ENCODE measurements around the gene OR4C45. TPM values are rescaled to one million over a fixed set of nuclear protein-coding genes. Genes with fewer than 3 reads are reported as not detected.

The OR4C45 gene
- total and polyA plus RNA-seq, 2 of the 8 experiments (the other 6 are each of a cell fraction or from before 2014, with no cell fraction given): not detected

GRCh38 chr11:50070389-50070788 is 37.7 kb downstream of the OR4C45 start:
- Histone ChIP-seq H3K79me1 (ENCODE audit: low read depth, low read length) (no peaks in the 10 kb centered on the region), H3K23me2 (ENCODE audit: low read depth, low read length) (no peaks in the 10 kb centered on the region), H3K14ac (ENCODE audit: insufficient read length) (no peak overlapping the region), H2AK5ac (ENCODE audit: low read depth, low read length) (no peak overlapping the region), H3K9me3 (ENCODE audit: insufficient read depth in 2 of 2, low read depth in 1 of 2, low read length in 1 of 2) (peaks cover 74 to 84% of the 10 kb centered on the region in 2 experiments), H3K79me2 (ENCODE audit: control insufficient read depth in 1 of 2, insufficient read depth in 2 of 2, low read length in 2 of 2) (no peaks in the 10 kb centered on the region), H2BK12ac (ENCODE audit: low read depth, low read length) (no peak overlapping the region), H2BK20ac (ENCODE audit: low read length) (no peak overlapping the region), H3K4ac (replicated peaks; ENCODE audit: insufficient read length, low read depth, low read length) (no peak overlapping the region), H3K56ac (replicated peaks; ENCODE audit: insufficient read length, low read depth, low read length) (no peak overlapping the region), H3K23ac (ENCODE audit: insufficient read length) (no peak overlapping the region), H4K20me1 (replicated peaks in 1 of 2; ENCODE audit: control insufficient read depth in 1 of 2, insufficient read depth in 2 of 2, low read length in 2 of 2) (no peaks in the 10 kb centered on the region), H3K27ac (ENCODE audit: low read depth, low read length) (no peak overlapping the region), H4K91ac (replicated peaks; ENCODE audit: insufficient read length, low read length) (no peak overlapping the region), H3K36me3 (ENCODE audit: control insufficient read depth in 2 of 4, insufficient read depth in 4 of 4, low read length in 3 of 4) (no peaks in the 10 kb centered on the region), H4K8ac (ENCODE audit: extremely low read depth, insufficient read depth, low read length) (no peak overlapping the region), H3K27me3 (replicated peaks in 1 of 4; ENCODE audit: control insufficient read depth in 3 of 4, extremely low read depth in 1 of 4, insufficient read depth in 3 of 4, low read length in 3 of 4) (no peaks in the 10 kb centered on the region), H2AFZ (ENCODE audit: low read length) (no peak overlapping the region), H3K4me3 (ENCODE audit: extremely low read depth in 1 of 4, insufficient read depth in 2 of 4, low read depth in 3 of 4, low read length in 4 of 4) (no peak overlapping the region), H2BK5ac (ENCODE audit: low read depth, low read length) (no peak overlapping the region), H4K5ac (ENCODE audit: insufficient read length, low read depth, low read length) (no peak overlapping the region), H3K18ac (ENCODE audit: extremely low read depth, low read length) (no peak overlapping the region), H3K4me2 (ENCODE audit: insufficient read depth in 1 of 2, low read depth in 2 of 2, low read length in 2 of 2) (no peak overlapping the region), H3K9ac (replicated peaks in 1 of 4; ENCODE audit: extremely low read depth in 1 of 4, low read depth in 3 of 4, low read length in 3 of 4) (no peak overlapping the region), H2BK15ac (ENCODE audit: low read length) (no peak overlapping the region), H2BK120ac (replicated peaks; ENCODE audit: low read depth, low read length) (no peak overlapping the region), H3K4me1 (replicated peaks in 1 of 4; ENCODE audit: control insufficient read depth in 3 of 4, insufficient read depth in 4 of 4, low read length in 3 of 4) (no peaks in the 10 kb centered on the region)
- CTCF ChIA-PET (ENCODE audit: partially characterized antibody): interaction anchor here (0.7 to 1.0 kb wide), 3 partner anchors 9 to 968 kb away, joined by 3 read pairs; no protein-coding TSS in a partner anchor
- DNase-seq (ENCODE audit: low read depth in 1 of 2, low spot score in 2 of 2): no peak
- POLR2A ChIA-PET (ENCODE audit: partially characterized antibody): no interaction called here
- FAIRE-seq: no peak
- TF ChIP-seq FOSL1 (IDR thresholded peaks at IDR 0.05; ENCODE audit: insufficient read depth, low read depth, low read length) (no peak), EGR1 (IDR thresholded peaks at IDR 0.05; ENCODE audit: borderline replicate concordance, low read depth, low read length) (no peak), CTCF (IDR thresholded peaks at IDR 0.05; ENCODE audit: control extremely low read depth in 1 of 3, insufficient read depth in 1 of 3, low read depth in 1 of 3, low read length in 3 of 3) (no peak), MAFK (IDR thresholded peaks at IDR 0.05; ENCODE audit: low read depth, low read length) (no peak), SUZ12 (IDR thresholded peaks at IDR 0.05; ENCODE audit: low read length) (no peak), HDAC6 (IDR thresholded peaks at IDR 0.05; ENCODE audit: low read depth, low read length) (no peak), TEAD4 (IDR thresholded peaks at IDR 0.05; ENCODE audit: low read depth, low read length) (no peak)
- WGBS, 2 experiments (ENCODE audit: extremely low coverage in 1 of 2, insufficient coverage in 1 of 2, insufficient read length in 1 of 2, insufficient replicate concordance in 2 of 2, low coverage in 1 of 2, low lambda C conversion rate in 2 of 2, missing lambda C conversion rate in 1 of 2): 63% methylated on average over 3 of the region's 3 CpGs; no CpG with 5 or more reads in 1 of the 2 experiments
